Endothelial cell (in vitro differentiated cells): ENCODE measurements around the gene MANEAL. TPM values are rescaled to one million over a fixed set of nuclear protein-coding genes. Genes with fewer than 3 reads are reported as not detected.

Source experiments
- DNase-seq: peaks from one replicate; pipeline ENCODE4 v3.0.0; 2021; ENCODE audit warnings: low spot score
- H3K27ac Mint-ChIP-seq: one replicate; pipeline ENCODE4 v1.8.0; 2021; ENCODE audit warnings: mixed read lengths, inconsistent platforms; ENCODE audit not compliant: unreplicated experiment
- H3K27me3 Mint-ChIP-seq: one replicate; pipeline ENCODE4 v1.8.0; 2021; ENCODE audit warnings: mild to moderate bottlenecking, moderate library complexity, mixed read lengths, inconsistent platforms; ENCODE audit not compliant: unreplicated experiment
- H3K36me3 Mint-ChIP-seq: one replicate; pipeline ENCODE4 v1.8.0; 2021; ENCODE audit warnings: mild to moderate bottlenecking, low read depth, mixed read lengths, inconsistent platforms; ENCODE audit not compliant: unreplicated experiment
- H3K4me1 Mint-ChIP-seq: one replicate; pipeline ENCODE4 v1.8.0; 2021; ENCODE audit warnings: mild to moderate bottlenecking, mixed read lengths, inconsistent platforms; ENCODE audit not compliant: unreplicated experiment
- H3K4me3 Mint-ChIP-seq: one replicate; pipeline ENCODE4 v1.8.0; 2021; ENCODE audit warnings: mild to moderate bottlenecking, mixed read lengths, inconsistent platforms; ENCODE audit not compliant: unreplicated experiment
- H3K9me3 Mint-ChIP-seq: one replicate; pipeline ENCODE4 v1.8.0; 2021; ENCODE audit warnings: mixed read lengths, inconsistent platforms; ENCODE audit not compliant: unreplicated experiment
- total RNA-seq: library from RNA; stranded (reverse); fragmentation: NEBNext Ultra II Directional; extraction: Animal tissue kit (Norgen Biotek cat#: 25700); gene quantifications from one replicate; pipeline ENCODE4 v1.2.1, GENCODE V29; 2021; ENCODE audit not compliant: unreplicated experiment
- TF ChIP-seq, protein P1 (sequence below): fragments of 200-600 bp; sonication (generic); IDR thresholded peaks from one replicate; pipeline ENCODE4 v1.5.0; 2021; ENCODE audit warnings: antibody characterized with exemption; ENCODE audit not compliant: unreplicated experiment

Gene MANEAL
- total RNA-seq, 1 donor from 2014 or later, result 0.36 TPM

GRCh38 chr1:37836788-37837187, 43.1 kb downstream of the MANEAL start:
- no peak for DNase-seq
- H3K4me3 Mint-ChIP-seq, result no peak overlapping the region
- H3K27ac Mint-ChIP-seq, result no peak overlapping the region
- no peaks in the 10 kb centered on the region for H3K4me1 Mint-ChIP-seq
- H3K36me3 Mint-ChIP-seq, result peaks cover 29% of the 10 kb centered on the region
- no peaks in the 10 kb centered on the region for H3K9me3 Mint-ChIP-seq
- TF ChIP-seq, protein P1, sequence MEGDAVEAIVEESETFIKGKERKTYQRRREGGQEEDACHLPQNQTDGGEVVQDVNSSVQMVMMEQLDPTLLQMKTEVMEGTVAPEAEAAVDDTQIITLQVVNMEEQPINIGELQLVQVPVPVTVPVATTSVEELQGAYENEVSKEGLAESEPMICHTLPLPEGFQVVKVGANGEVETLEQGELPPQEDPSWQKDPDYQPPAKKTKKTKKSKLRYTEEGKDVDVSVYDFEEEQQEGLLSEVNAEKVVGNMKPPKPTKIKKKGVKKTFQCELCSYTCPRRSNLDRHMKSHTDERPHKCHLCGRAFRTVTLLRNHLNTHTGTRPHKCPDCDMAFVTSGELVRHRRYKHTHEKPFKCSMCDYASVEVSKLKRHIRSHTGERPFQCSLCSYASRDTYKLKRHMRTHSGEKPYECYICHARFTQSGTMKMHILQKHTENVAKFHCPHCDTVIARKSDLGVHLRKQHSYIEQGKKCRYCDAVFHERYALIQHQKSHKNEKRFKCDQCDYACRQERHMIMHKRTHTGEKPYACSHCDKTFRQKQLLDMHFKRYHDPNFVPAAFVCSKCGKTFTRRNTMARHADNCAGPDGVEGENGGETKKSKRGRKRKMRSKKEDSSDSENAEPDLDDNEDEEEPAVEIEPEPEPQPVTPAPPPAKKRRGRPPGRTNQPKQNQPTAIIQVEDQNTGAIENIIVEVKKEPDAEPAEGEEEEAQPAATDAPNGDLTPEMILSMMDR, result no peak
- H3K27me3 Mint-ChIP-seq, result peaks cover 3% of the 10 kb centered on the region

- Mint-ChIP-seq H3K27ac (no peak overlapping the region), H3K4me3 (no peak overlapping the region), H3K27me3 (peaks cover under 1% of the 10 kb centered on the region), H3K4me1 (peaks cover 11% of the 10 kb centered on the region), H3K9me3 (no peaks in the 10 kb centered on the region), H3K36me3 (peaks cover 15% of the 10 kb centered on the region)
- TF ChIP-seq, protein P1, result no peak
- no peak for DNase-seq
These were observed 46.0 kb downstream of the MANEAL start for GRCh38 chr1:37839676-37840075.

DNA sequence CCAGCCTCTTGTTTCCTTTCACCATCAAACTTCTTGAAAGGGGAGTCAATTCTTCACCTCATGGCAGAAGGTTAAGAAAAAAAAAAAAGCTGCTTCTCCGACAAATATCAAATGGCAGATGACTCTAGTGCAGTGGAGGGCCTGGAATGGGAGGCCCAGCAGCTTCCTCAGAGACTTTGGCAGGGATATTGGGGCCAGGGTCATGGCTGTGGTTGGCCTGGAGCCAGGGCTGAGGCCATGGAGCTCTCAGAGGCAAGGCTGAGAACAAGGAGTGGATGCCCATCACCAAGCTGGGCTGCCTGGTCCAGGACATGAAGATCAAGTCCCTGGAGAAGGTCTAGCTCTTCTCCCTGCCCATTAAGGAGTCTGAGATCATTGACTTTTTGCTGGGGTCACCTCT, 47.1 kb downstream of the MANEAL start:
- Mint-ChIP-seq H3K4me3 (no peak overlapping the region), H3K27ac (no peak overlapping the region), H3K27me3 (peaks cover 1% of the 10 kb centered on the region), H3K36me3 (peaks cover 12% of the 10 kb centered on the region), H3K4me1 (peaks cover 12% of the 10 kb centered on the region), H3K9me3 (no peaks in the 10 kb centered on the region)
- no peak for DNase-seq
- TF ChIP-seq, protein P1, result no peak

DNA sequence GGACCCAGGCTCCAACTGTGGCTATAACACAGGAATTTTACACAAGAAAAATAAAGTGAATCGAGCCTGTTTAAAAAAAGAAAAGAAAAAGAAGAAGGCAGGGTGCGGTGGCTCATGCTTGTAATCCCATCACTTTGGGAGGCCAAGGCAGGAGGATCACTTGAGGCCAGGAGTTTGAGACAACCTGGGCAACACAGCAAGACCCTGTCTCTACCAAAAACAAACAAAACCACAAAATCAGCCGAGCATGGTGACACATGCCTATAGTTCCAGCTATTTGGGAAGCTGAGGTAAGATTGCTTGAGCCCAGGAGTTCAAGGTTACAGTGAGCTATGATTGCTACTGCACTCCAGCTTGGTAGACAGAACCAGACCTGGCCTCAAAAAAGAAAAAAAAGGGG, 48.0 kb downstream of the MANEAL start:
- peaks cover 12% of the 10 kb centered on the region for H3K36me3 Mint-ChIP-seq
- no peaks in the 10 kb centered on the region for H3K9me3 Mint-ChIP-seq
- TF ChIP-seq, protein P1, result no peak
- H3K27ac Mint-ChIP-seq, result no peak overlapping the region
- H3K4me3 Mint-ChIP-seq, result no peak overlapping the region
- DNase-seq, result no peak
- H3K27me3 Mint-ChIP-seq, result peaks cover 1% of the 10 kb centered on the region
- peaks cover 12% of the 10 kb centered on the region for H3K4me1 Mint-ChIP-seq

- TF ChIP-seq, protein P1, result no peak
- H3K27me3 Mint-ChIP-seq, result peaks cover 1% of the 10 kb centered on the region
- no peak for DNase-seq
- H3K27ac Mint-ChIP-seq, result no peak overlapping the region
- H3K4me3 Mint-ChIP-seq, result no peak overlapping the region
- H3K4me1 Mint-ChIP-seq, result peaks cover 15% of the 10 kb centered on the region
- peaks cover 6% of the 10 kb centered on the region for H3K36me3 Mint-ChIP-seq
- no peaks in the 10 kb centered on the region for H3K9me3 Mint-ChIP-seq
These were observed 50.9 kb downstream of the MANEAL start for GRCh38 chr1:37844536-37844935.
